Activated CD4-positive, alpha-beta T cell treated with anti-CD3 and anti-CD28 coated beads, Interleukin-2, amount 10 ng/mL, durations not matched to agents 24 days and 14 days (primary cell): ENCODE results near the gene TBPL2. TPM values are rescaled to one million over a fixed set of nuclear protein-coding genes. Genes with fewer than 3 reads are reported as not detected.
"Not testable (repeated sequence)": the region's sequence is repeated elsewhere in the genome, so short reads cannot be mapped to it uniquely, and the experiment has no call there.

Experiments used
- DNase-seq: peaks from one replicate; pipeline ENCODE4 v3.0.0; 2022
- H3K27ac Mint-ChIP-seq: one replicate; pipeline ENCODE4 v1.8.0; 2022; ENCODE audit warnings: mild to moderate bottlenecking, mixed read lengths
- H3K27me3 Mint-ChIP-seq: one replicate; pipeline ENCODE4 v1.8.0; 2022; ENCODE audit warnings: mixed read lengths
- H3K36me3 Mint-ChIP-seq: one replicate; pipeline ENCODE4 v1.8.0; 2022; ENCODE audit warnings: low read depth, mild to moderate bottlenecking, mixed read lengths
- H3K4me1 Mint-ChIP-seq: one replicate; pipeline ENCODE4 v1.8.0; 2021; ENCODE audit warnings: mixed read lengths
- H3K4me3 Mint-ChIP-seq: one replicate; pipeline ENCODE4 v1.8.0; 2022; ENCODE audit warnings: mild to moderate bottlenecking, moderate library complexity, mixed read lengths
- H3K9me3 Mint-ChIP-seq: one replicate; pipeline ENCODE4 v1.8.0; 2021; ENCODE audit warnings: mixed read lengths
- intact Hi-C: fragments of 100-400 bp; cut with micrococcal nuclease; formaldehyde crosslinking; loops from one replicate; pipeline ENCODE4 v1.15.1; 2023
- total RNA-seq: library from RNA; stranded (reverse); gene quantifications from 2 replicates; pipeline ENCODE4 v1.2.3, GENCODE V29; 2022

Gene TBPL2
- not detected in 2 replicates for total RNA-seq

GRCh38 chr14:55440385-55440784 is at the start of gene TBPL2:
Gene TBPL2 (minus strand): TSS chr14:55440616. CDS start chr14:55440449, 167 bp downstream.
- DNase-seq: no peak
- intact Hi-C loops: loop anchor here (10.0 kb wide), 2 partner anchors 134 to 224 kb away; no protein-coding TSS in a partner anchor
- H3K36me3 Mint-ChIP-seq: no peaks in the 10 kb centered on the region
- H3K4me3 Mint-ChIP-seq: no peak within 1 kb of the TSS
- peaks cover 6% of the 10 kb centered on the region for H3K27me3 Mint-ChIP-seq
- no peaks in the 10 kb centered on the region for H3K9me3 Mint-ChIP-seq
- H3K27ac Mint-ChIP-seq: no peak within 1 kb of the TSS
- H3K4me1 Mint-ChIP-seq: no peaks in the 10 kb centered on the region

DNA sequence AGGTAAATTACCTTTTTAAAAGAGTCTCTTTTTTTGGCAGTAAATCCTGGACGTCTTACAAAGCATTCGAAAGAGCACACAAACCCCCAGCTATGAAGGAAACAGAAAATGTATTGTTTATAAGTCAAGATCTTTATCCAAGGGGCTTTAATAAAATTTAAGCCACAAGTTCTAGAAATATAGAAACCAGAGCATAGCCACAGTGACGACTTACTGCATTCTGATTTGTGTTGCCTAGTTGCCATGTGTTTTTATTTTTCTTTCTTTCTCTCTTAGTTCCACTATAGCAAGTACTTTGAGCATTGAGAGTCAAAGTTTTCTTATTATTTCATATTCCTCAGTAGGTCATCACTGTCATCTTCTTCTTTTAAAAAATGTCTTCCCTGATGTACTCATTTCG is 47.8 kb upstream of the TBPL2 start:
- intact Hi-C loops: no loop called here
- Mint-ChIP-seq H3K9me3 (peaks cover 3% of the 10 kb centered on the region), H3K27ac (no peak overlapping the region), H3K36me3 (no peaks in the 10 kb centered on the region), H3K27me3 (peaks cover 5% of the 10 kb centered on the region), H3K4me3 (no peak overlapping the region), H3K4me1 (no peaks in the 10 kb centered on the region)
- DNase-seq: no peak

GRCh38 chr14:55482936-55483605 is 42.7 kb upstream of the TBPL2 start:
- Mint-ChIP-seq H3K4me1 (no peaks in the 10 kb centered on the region), H3K36me3 (no peaks in the 10 kb centered on the region), H3K4me3 (no peak overlapping the region), H3K27ac (no peak overlapping the region), H3K9me3 (no peaks in the 10 kb centered on the region), H3K27me3 (peaks cover 3% of the 10 kb centered on the region)
- intact Hi-C loops: no loop called here
- DNase-seq: no peak

DNA sequence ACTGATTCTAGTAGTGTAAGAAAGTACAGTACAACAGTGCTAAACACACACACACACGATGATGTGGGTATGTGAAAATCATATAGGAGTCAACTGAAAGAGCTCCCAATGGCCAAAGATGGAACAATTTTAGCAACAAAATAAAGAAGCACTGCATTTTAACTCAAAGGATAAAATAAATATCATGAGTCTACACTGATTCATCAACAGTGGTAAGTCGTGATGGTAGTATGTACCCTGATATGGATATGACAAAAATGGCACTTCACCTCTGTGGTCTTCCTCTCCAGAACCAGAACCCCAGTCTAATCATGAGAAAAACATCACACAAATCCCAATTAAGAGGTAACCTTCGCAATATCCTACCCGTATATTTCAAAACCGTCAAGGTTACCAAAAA is 41.4 kb upstream of the TBPL2 start:
- H3K4me3 Mint-ChIP-seq: no peak overlapping the region
- DNase-seq: no peak
- intact Hi-C loops: no loop called here
- no peaks in the 10 kb centered on the region for H3K4me1 Mint-ChIP-seq
- H3K9me3 Mint-ChIP-seq: no peaks in the 10 kb centered on the region
- H3K27ac Mint-ChIP-seq: no peak overlapping the region
- H3K36me3 Mint-ChIP-seq: no peaks in the 10 kb centered on the region
- peaks cover 3% of the 10 kb centered on the region for H3K27me3 Mint-ChIP-seq

DNA sequence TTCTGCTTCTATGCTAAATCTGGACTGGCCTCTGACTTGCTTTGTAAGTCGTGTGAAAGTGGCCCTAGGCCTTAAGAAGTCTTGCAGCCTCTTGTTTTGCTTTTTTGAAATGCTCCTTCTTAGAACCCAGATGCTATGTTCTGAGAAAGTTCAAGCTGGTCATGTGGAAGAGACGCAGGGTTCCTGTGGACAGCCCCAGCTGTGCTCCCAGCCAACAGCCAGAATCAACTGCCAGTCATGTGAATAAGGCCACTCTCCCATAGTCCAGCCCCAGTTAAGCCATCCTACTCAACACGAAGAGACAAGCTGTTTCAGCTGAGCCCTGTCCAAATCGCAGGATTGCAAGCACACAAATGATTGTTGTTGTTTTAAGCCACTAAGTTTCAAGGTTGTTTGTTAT is 37.3 kb upstream of the TBPL2 start:
- H3K4me3 Mint-ChIP-seq: no peak overlapping the region
- no peaks in the 10 kb centered on the region for H3K9me3 Mint-ChIP-seq
- no peak for DNase-seq
- intact Hi-C loops: no loop called here
- no peaks in the 10 kb centered on the region for H3K4me1 Mint-ChIP-seq
- H3K27me3 Mint-ChIP-seq: no peaks in the 10 kb centered on the region
- H3K27ac Mint-ChIP-seq: no peak overlapping the region
- H3K36me3 Mint-ChIP-seq: no peaks in the 10 kb centered on the region

DNA sequence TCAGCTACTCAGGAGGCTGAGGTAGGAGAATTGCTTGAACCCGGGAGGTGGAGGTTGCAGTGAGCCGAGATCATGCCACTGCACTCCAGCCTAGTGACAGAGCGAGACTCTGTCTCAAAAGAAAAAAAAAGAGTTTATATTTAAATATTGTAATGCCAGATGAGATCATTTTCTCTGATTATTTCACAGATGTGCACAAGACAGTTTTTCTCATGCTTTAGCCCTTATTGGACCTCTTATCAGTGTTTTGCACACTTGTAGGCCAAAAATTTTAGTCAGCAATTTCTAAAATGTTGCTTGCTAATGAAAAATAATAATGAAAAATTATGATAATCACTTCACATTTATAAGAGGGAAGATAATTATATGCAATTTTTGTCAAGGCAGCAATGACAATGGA is 36.0 kb upstream of the TBPL2 start:
- H3K4me1 Mint-ChIP-seq, H3K36me3 Mint-ChIP-seq, DNase-seq, intact Hi-C loops, H3K27me3 Mint-ChIP-seq, H3K4me3 Mint-ChIP-seq, H3K27ac Mint-ChIP-seq, H3K9me3 Mint-ChIP-seq: not testable (repeated sequence)

- Mint-ChIP-seq H3K4me3 (no peak overlapping the region), H3K27ac (no peak overlapping the region), H3K4me1 (no peaks in the 10 kb centered on the region), H3K9me3 (no peaks in the 10 kb centered on the region), H3K27me3 (peaks cover 7% of the 10 kb centered on the region), H3K36me3 (no peaks in the 10 kb centered on the region)
- no peak for DNase-seq
- intact Hi-C loops: no loop called here
Observed at GRCh38 chr14:55473786-55474185, 33.4 kb upstream of the TBPL2 start.

- H3K4me1 Mint-ChIP-seq: no peaks in the 10 kb centered on the region
- no peak for DNase-seq
- peaks cover 15% of the 10 kb centered on the region for H3K27me3 Mint-ChIP-seq
- no peak overlapping the region for H3K4me3 Mint-ChIP-seq
- H3K27ac Mint-ChIP-seq: no peak overlapping the region
- H3K9me3 Mint-ChIP-seq: no peaks in the 10 kb centered on the region
- H3K36me3 Mint-ChIP-seq: no peaks in the 10 kb centered on the region
- intact Hi-C loops: no loop called here
Observed at GRCh38 chr14:55470025-55470424, 29.6 kb upstream of the TBPL2 start.

DNA sequence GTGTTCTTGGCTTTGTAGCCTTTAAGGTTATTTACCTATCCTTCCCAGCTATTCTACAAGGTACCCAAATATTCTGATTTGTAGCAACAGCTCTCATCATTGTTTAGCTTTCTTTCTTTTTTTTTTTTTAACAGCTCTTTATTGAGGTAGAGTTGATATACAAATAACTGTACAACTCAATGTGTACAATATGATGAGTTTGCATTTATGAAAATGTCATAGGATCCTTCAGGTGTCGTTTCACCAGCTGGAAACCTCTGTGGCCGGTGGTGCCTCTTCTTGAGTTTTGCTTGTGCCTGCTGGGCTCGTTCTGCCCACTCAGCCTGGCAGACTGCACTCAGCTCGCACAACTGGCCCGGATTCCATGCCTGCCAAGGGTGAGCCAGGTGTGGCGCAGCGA is 26.9 kb upstream of the TBPL2 start:
- intact Hi-C loops: no loop called here
- Mint-ChIP-seq H3K4me3 (no peak overlapping the region), H3K36me3 (no peaks in the 10 kb centered on the region), H3K9me3 (no peaks in the 10 kb centered on the region), H3K27me3 (peaks cover 16% of the 10 kb centered on the region), H3K27ac (no peak overlapping the region), H3K4me1 (peaks cover 2% of the 10 kb centered on the region)
- no peak for DNase-seq

DNA sequence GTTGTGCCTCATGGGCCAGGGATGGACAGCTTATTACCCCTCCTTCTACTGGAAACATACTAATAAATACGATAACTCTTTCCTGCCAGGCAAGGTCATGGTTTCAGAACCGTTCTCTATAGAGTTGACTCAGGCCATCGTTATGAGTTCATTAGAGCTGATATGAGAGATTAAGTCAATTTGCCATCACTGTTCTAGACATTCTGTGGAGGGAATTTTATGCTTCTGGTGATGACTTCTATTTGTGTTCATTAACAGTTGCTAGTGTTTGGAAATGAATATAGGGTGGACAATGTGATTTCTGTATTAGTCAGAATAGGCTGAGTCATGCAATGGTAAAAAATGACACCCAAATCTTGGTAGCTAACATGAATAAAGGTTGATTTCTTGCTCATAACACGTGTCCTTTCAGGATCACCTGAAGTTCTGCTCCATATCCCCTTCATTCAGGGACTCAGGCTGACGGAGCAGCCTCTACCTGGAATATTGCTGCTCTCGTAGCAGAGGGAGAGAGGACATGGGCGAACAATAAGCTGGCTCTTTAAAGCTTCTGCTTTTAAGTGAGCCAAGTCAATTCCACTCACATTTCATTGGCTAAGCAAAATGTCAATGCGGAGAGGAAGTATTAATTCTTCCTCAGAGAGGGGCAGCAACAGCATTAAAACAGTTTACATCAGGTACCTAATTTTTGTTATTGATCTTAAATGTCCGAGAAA is 18.5 kb upstream of the TBPL2 start:
- Mint-ChIP-seq H3K9me3 (no peaks in the 10 kb centered on the region), H3K27ac (no peak overlapping the region), H3K4me1 (peaks cover 7% of the 10 kb centered on the region), H3K27me3 (peaks cover 3% of the 10 kb centered on the region), H3K4me3 (no peak overlapping the region), H3K36me3 (no peaks in the 10 kb centered on the region)
- no peak for DNase-seq
- intact Hi-C loops: no loop called here

DNA sequence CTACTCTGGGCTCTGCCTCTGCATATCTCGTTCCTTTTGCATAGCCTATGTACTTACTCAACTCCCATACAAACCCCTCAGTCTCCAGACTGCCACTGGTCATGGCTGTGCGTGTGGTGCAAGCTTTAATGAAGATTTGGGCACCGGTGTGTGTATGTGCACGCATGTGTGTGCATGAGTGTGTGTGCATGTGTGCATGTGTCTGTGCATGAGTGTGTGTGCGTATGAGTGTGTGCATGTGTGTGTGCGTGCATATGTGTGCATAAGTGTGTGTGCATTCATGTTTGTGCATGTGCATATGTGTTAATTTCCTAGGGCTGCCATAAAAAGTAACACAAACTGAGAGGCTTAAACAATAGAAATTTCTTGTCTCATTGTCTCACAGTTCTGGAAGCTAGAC is 17.1 kb upstream of the TBPL2 start:
- intact Hi-C loops: no loop called here
- Mint-ChIP-seq H3K9me3 (no peaks in the 10 kb centered on the region), H3K4me1 (peaks cover 5% of the 10 kb centered on the region), H3K4me3 (no peak overlapping the region), H3K36me3 (no peaks in the 10 kb centered on the region), H3K27me3 (peaks cover 7% of the 10 kb centered on the region), H3K27ac (no peak overlapping the region)
- DNase-seq: no peak

- H3K27me3 Mint-ChIP-seq, H3K4me1 Mint-ChIP-seq, DNase-seq, intact Hi-C loops, H3K27ac Mint-ChIP-seq, H3K4me3 Mint-ChIP-seq, H3K9me3 Mint-ChIP-seq, H3K36me3 Mint-ChIP-seq: not testable (repeated sequence)
Observed at GRCh38 chr14:55456411-55456810, 16.0 kb upstream of the TBPL2 start.

DNA sequence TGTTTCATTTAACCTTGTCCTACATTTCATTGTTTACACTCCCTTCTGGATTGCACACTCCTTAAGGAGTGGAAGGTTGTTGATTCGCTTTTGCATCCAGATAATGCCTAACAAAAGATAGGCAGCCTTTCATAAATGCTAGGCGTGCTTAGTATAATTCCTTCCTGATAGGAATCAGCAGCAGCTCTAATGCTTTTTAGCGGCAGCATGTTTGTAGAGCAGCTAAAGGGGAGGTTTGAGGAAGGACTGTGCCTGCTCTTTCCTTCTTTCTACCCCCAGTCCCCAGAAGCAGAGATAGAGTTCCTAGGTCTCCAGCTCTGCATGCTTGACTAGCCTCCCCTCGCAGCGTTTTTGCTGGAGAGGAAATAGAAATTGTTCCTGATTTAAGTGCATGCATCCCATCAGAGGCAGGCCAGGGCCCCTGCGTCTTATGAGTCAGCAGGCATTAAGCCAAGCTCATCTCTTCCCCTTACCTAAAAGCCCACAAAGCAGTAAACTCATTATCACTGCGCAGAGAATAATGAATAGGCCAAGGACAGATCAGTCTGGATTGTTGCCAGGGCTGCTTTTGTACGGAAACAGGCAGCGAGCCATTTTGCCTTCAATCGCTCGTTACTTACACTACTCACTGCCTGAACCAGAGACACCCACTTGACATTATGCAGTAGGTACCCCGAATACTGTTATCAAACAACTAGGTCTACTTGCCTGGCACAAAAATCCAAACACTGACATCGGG is 14.0 kb upstream of the TBPL2 start:
- no peaks in the 10 kb centered on the region for H3K9me3 Mint-ChIP-seq
- intact Hi-C loops: no loop called here
- H3K4me3 Mint-ChIP-seq: no peak overlapping the region

GRCh38 chr14:55451950-55452349 is 11.5 kb upstream of the TBPL2 start:
- no peak overlapping the region for H3K4me3 Mint-ChIP-seq
- no peaks in the 10 kb centered on the region for H3K36me3 Mint-ChIP-seq
- DNase-seq: no peak
- intact Hi-C loops: no loop called here
- no peak overlapping the region for H3K27ac Mint-ChIP-seq
- peaks cover 7% of the 10 kb centered on the region for H3K27me3 Mint-ChIP-seq
- no peaks in the 10 kb centered on the region for H3K9me3 Mint-ChIP-seq
- peaks cover 12% of the 10 kb centered on the region for H3K4me1 Mint-ChIP-seq

More for the DNA sequence above, 14.0 kb upstream of the TBPL2 start:
- H3K4me1 Mint-ChIP-seq: peaks cover 5% of the 10 kb centered on the region
- no peaks in the 10 kb centered on the region for H3K36me3 Mint-ChIP-seq
- DNase-seq: no peak
- no peak overlapping the region for H3K27ac Mint-ChIP-seq
- H3K27me3 Mint-ChIP-seq: peaks cover 7% of the 10 kb centered on the region
